Breast epithelium (tissue), 4 donors: Measurements from ENCODE around the gene ACSM4. TPM values are rescaled to one million over a fixed set of nuclear protein-coding genes. Genes with fewer than 3 reads are reported as not detected.

ENCODE experiments used
- DNase-seq, 2 donors: peaks; one replicate each; pipeline ENCODE4 v3.0.0-alpha.2; 2019; ENCODE audit warnings: low spot score in 2 of 2
- H3K27ac ChIP-seq, 2 donors: fragments of 200-600 bp; sonication (generic) in 1 of 2; one replicate each; pipeline ENCODE4 v1.5.1; 2016 to 2019; ENCODE audit warnings: mild to moderate bottlenecking in 1 of 2
- H3K27me3 ChIP-seq, 2 donors: fragments of 200-600 bp; sonication (generic) in 1 of 2; one replicate each; pipeline versions ENCODE4 v1.5.1 to v1.6.0; 2017 to 2019; ENCODE audit warnings: control low read depth in 1 of 2, mild to moderate bottlenecking in 1 of 2
- H3K36me3 ChIP-seq: fragments of 200-600 bp; one replicate; pipeline ENCODE4 v1.5.1; 2019
- H3K4me1 ChIP-seq, 2 donors: fragments of 200-600 bp; sonication (generic); one replicate each; pipeline ENCODE4 v1.5.1; 2016 to 2019; ENCODE audit warnings: control low read depth in 1 of 2
- H3K4me3 ChIP-seq, 3 donors: fragments of 200-600 bp; sonication (generic); 1 replicate in 2 of 3; 2 replicates in 1 of 3; pipeline ENCODE4 v1.5.1; 2016 to 2019; ENCODE audit warnings: mild to moderate bottlenecking in 3 of 3, moderate library complexity in 2 of 3
- H3K9me3 ChIP-seq, 2 donors: fragments of 200-600 bp; sonication (generic) in 1 of 2; one replicate each; pipeline ENCODE4 v1.5.1; 2016 to 2019; ENCODE audit warnings: control low read depth in 1 of 2
- POLR2A ChIP-seq: fragments of 450-650 bp; IDR thresholded peaks from one replicate; pipeline ENCODE4 v1.6.1; 2016; ENCODE audit warnings: antibody characterized with exemption, mild to moderate bottlenecking, moderate library complexity
- POLR2AphosphoS5 ChIP-seq, 3 donors: sonication (generic); formaldehyde crosslinking; IDR thresholded peaks; one replicate each; pipeline ENCODE4 v1.6.1; 2017; ENCODE audit warnings: antibody characterized with exemption in 3 of 3
- intact Hi-C: fragments of 100-400 bp; cut with DNase I; formaldehyde crosslinking; loops from one replicate; pipeline ENCODE4 v1.15.1; 2023; ENCODE audit warnings: low total_unique reads
- total RNA-seq, 3 donors: library from RNA; depleted of rRNA; stranded (reverse); fragments of >200 nt; gene quantifications; one replicate each; pipeline ENCODE4 v1.1.0, GENCODE V29; 2016
- TF ChIP-seq, protein P1 (sequence below), 3 donors: fragments of 450-650 bp; IDR thresholded peaks; one replicate each; pipeline ENCODE4 v1.5.1; 2016 to 2017; ENCODE audit warnings: antibody characterized with exemption in 3 of 3, mild to moderate bottlenecking in 3 of 3, moderate library complexity in 3 of 3

The ACSM4 gene, protein sequence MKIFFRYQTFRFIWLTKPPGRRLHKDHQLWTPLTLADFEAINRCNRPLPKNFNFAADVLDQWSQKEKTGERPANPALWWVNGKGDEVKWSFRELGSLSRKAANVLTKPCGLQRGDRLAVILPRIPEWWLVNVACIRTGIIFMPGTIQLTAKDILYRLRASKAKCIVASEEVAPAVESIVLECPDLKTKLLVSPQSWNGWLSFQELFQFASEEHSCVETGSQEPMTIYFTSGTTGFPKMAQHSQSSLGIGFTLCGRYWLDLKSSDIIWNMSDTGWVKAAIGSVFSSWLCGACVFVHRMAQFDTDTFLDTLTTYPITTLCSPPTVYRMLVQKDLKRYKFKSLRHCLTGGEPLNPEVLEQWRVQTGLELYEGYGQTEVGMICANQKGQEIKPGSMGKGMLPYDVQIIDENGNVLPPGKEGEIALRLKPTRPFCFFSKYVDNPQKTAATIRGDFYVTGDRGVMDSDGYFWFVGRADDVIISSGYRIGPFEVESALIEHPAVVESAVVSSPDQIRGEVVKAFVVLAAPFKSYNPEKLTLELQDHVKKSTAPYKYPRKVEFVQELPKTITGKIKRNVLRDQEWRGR
- not detected for total RNA-seq

DNA sequence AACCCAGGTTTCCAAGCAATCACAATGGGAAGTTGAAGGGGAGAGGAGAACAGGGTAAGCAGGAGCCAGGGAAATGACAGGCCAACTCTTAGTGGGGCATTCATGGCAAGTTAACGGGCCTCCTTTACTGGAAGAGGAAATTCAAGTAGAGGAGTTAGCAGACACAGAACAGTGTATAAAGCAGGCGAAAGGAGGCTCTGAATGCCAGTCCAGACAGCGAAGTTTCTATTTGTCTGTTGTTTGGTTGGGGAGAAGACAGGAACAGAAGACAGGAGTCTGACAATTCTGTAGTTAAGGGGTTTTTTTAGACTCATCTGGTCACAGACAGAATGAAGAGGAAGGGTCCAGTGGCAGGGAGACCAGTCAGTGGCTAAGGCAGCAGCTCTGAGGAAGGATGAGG is at the start of gene ACSM4:
Gene ACSM4, plus strand, starts transcription at position 301 of the 400 bp plus-strand sequence. CDS start 260 bp downstream, outside the sequence.
- Histone ChIP-seq H3K9me3 (no peaks in the 10 kb centered on the region), H3K4me1 (no peaks in the 10 kb centered on the region), H3K4me3 (no peak within 1 kb of the TSS), H3K27me3 (no peaks in the 10 kb centered on the region), H3K27ac (no peak within 1 kb of the TSS), H3K36me3 (no peaks in the 10 kb centered on the region)
- no peak for TF ChIP-seq POLR2A
- no peak for TF ChIP-seq POLR2AphosphoS5 (IDR thresholded peaks at IDR 0.05)
- TF ChIP-seq, protein P1, sequence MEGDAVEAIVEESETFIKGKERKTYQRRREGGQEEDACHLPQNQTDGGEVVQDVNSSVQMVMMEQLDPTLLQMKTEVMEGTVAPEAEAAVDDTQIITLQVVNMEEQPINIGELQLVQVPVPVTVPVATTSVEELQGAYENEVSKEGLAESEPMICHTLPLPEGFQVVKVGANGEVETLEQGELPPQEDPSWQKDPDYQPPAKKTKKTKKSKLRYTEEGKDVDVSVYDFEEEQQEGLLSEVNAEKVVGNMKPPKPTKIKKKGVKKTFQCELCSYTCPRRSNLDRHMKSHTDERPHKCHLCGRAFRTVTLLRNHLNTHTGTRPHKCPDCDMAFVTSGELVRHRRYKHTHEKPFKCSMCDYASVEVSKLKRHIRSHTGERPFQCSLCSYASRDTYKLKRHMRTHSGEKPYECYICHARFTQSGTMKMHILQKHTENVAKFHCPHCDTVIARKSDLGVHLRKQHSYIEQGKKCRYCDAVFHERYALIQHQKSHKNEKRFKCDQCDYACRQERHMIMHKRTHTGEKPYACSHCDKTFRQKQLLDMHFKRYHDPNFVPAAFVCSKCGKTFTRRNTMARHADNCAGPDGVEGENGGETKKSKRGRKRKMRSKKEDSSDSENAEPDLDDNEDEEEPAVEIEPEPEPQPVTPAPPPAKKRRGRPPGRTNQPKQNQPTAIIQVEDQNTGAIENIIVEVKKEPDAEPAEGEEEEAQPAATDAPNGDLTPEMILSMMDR (IDR thresholded peaks at IDR 0.05) = no peak
- intact Hi-C loops = no loop called here
- DNase-seq = no peak

DNA sequence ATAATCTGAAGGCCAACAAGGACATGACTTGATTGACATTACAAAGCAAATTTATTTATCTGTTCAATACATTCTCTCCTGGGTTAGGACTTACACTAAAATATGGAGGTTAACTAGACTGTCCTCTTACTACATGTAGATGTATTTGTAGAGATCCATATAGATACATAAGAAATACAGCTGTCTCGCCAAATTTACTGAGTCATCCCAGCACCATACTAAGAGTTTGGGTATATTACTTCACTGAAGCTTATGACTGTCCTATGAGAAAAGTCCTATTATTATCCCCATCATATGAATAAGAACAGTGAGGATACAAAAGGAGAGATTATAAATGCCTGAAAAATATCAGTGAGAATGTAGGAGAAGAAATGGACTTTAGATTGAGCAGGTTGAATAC is 44.8 kb upstream of the ACSM4 start:
- Histone ChIP-seq H3K4me3 (no peak overlapping the region), H3K27ac (no peak overlapping the region), H3K9me3 (no peaks in the 10 kb centered on the region), H3K36me3 (no peaks in the 10 kb centered on the region), H3K27me3 (no peaks in the 10 kb centered on the region), H3K4me1 (no peaks in the 10 kb centered on the region)
- TF ChIP-seq, protein P1 (IDR thresholded peaks at IDR 0.05) = no peak
- TF ChIP-seq POLR2A (no peak), POLR2AphosphoS5 (IDR thresholded peaks at IDR 0.05) (no peak)
- no peak for DNase-seq
- intact Hi-C loops = no loop called here

DNA sequence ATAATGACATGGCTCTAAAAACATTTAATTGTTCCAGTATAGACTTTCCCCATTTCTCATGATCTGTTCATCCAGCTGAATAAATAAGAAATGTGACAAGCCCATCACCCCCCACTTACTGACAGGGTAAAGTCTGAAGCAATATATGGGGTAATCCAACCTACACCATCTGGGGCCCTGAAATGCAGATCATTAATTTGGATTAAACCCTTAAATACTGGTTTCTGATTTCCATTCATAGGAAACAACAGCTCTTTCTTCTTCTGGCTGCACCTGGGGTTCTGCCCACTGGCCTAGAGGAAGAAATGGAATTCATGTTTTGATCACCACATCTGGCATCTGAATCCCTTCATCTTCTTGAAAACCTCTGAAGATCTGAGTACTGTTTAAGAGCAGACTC is 39.3 kb upstream of the ACSM4 start:
- TF ChIP-seq POLR2A = no peak
- H3K4me1 ChIP-seq = no peaks in the 10 kb centered on the region
- H3K4me3 ChIP-seq = no peak overlapping the region
- H3K36me3 ChIP-seq = no peaks in the 10 kb centered on the region
- no peak for DNase-seq
- intact Hi-C loops = no loop called here
- no peak overlapping the region for H3K27ac ChIP-seq
- H3K9me3 ChIP-seq = no peaks in the 10 kb centered on the region
- no peaks in the 10 kb centered on the region for H3K27me3 ChIP-seq

DNA sequence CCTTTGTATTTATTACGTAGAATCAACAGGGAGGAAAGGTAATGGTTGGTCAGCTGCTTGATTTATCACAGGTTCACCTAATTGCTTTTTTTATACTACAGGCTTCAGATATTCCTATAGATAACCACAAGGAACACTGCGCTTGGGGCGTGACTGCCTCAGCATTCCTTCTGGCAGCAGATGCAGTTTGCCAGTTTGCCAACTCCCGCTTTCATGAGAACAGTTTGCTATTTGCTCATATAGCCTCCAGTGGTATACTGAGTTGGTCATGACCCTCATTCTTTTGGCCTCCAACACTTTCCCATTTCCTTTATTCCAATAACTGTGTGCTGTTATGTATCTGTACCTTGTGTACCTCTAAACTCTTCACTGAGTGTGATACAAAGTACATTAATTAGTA is 38.6 kb upstream of the ACSM4 start:
- no peaks in the 10 kb centered on the region for H3K4me1 ChIP-seq
- no peaks in the 10 kb centered on the region for H3K27me3 ChIP-seq
- no peaks in the 10 kb centered on the region for H3K9me3 ChIP-seq
- intact Hi-C loops = no loop called here
- H3K36me3 ChIP-seq = no peaks in the 10 kb centered on the region
- no peak overlapping the region for H3K4me3 ChIP-seq
- no peak for TF ChIP-seq POLR2A
- no peak for TF ChIP-seq POLR2AphosphoS5 (IDR thresholded peaks at IDR 0.05)
- TF ChIP-seq, protein P1 (IDR thresholded peaks at IDR 0.05) = no peak
- DNase-seq = no peak
- H3K27ac ChIP-seq = no peak overlapping the region

DNA sequence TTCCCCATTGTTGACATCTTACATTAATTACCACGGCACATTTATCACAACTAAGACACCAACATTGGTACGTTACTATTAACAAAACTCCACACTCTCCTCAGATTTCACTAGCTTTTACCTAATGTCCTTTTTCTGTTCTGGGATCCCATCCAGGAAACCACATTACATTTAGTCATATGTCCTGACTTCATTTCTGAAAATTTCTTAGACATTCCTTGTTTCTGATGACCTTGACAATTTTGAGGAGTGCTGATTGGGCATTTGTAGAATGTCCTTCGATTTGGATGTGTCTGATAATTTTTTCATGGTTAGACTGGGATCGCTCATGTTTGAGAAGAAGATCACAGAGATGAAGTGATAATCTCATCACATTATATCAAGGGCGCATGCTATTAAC is 34.6 kb upstream of the ACSM4 start:
- Histone ChIP-seq H3K27ac (no peak overlapping the region), H3K9me3 (no peaks in the 10 kb centered on the region), H3K36me3 (no peaks in the 10 kb centered on the region), H3K27me3 (no peaks in the 10 kb centered on the region), H3K4me3 (no peak overlapping the region), H3K4me1 (no peaks in the 10 kb centered on the region)
- TF ChIP-seq, protein P1 (IDR thresholded peaks at IDR 0.05) = no peak
- TF ChIP-seq POLR2A = no peak
- TF ChIP-seq POLR2AphosphoS5 (IDR thresholded peaks at IDR 0.05) = no peak
- intact Hi-C loops = no loop called here
- DNase-seq = no peak
